Liver (tissue), 9 donors: ENCODE results near the gene CCDC69. TPM values are rescaled to one million over a fixed set of nuclear protein-coding genes. Genes with fewer than 3 reads are reported as not detected.

Source experiments
- DNase-seq: peaks from one replicate; pipeline ENCODE4 v3.0.0-alpha.2; 2017; ENCODE audit warnings: low spot score
- H3K27ac ChIP-seq, 2 donors: one replicate each; pipeline ENCODE4 v1.7.0; 2013; ENCODE audit warnings: inconsistent platforms in 2 of 2, low read length in 2 of 2, control low read depth in 1 of 2, low read depth in 1 of 2, mild to moderate bottlenecking in 1 of 2
- H3K27me3 ChIP-seq, 4 donors: one replicate each; pipeline versions ENCODE4 v1.6.1 to v1.7.0; 2013; ENCODE audit warnings: low read length in 3 of 4, inconsistent platforms in 1 of 4, mild to moderate bottlenecking in 1 of 4, moderate library complexity in 1 of 4; ENCODE audit not compliant: control insufficient read depth in 4 of 4, insufficient read depth in 4 of 4
- H3K36me3 ChIP-seq, 4 donors: one replicate each; pipeline versions ENCODE4 v1.6.1 to v1.7.0; 2013; ENCODE audit warnings: low read length in 3 of 4, mild to moderate bottlenecking in 3 of 4, low read depth in 1 of 4, moderate library complexity in 1 of 4; ENCODE audit not compliant: control insufficient read depth in 4 of 4, insufficient read depth in 3 of 4
- H3K4me1 ChIP-seq, 4 donors: one replicate each; pipeline versions ENCODE4 v1.6.1 to v1.7.0; 2013; ENCODE audit warnings: low read length in 3 of 4, mild to moderate bottlenecking in 3 of 4, moderate library complexity in 1 of 4; ENCODE audit not compliant: control insufficient read depth in 4 of 4, insufficient read depth in 4 of 4
- H3K4me3 ChIP-seq, 3 donors: one replicate each; pipeline versions ENCODE4 v1.6.1 to v1.7.0; 2013; ENCODE audit warnings: low read length in 3 of 3, control low read depth in 1 of 3, low read depth in 1 of 3, mild to moderate bottlenecking in 1 of 3
- H3K9ac ChIP-seq, 2 donors: one replicate each; pipeline ENCODE4 v1.7.0; 2013; ENCODE audit warnings: low read length in 2 of 2, mild to moderate bottlenecking in 2 of 2, moderate library complexity in 2 of 2, control low read depth in 1 of 2, low read depth in 1 of 2
- H3K9me3 ChIP-seq, 4 donors: one replicate each; pipeline versions ENCODE4 v1.6.1 to v1.7.0; 2013; ENCODE audit warnings: low read length in 3 of 4; ENCODE audit not compliant: control insufficient read depth in 4 of 4
- EGR1 ChIP-seq, 2 donors: IDR thresholded peaks; 2 replicates each; pipeline ENCODE4 v1.6.1; 2016 to 2018; ENCODE audit warnings: antibody characterized with exemption in 2 of 2, low read depth in 2 of 2
- FOXA1 ChIP-seq: IDR thresholded peaks from 2 replicates; pipeline ENCODE4 v1.6.1; 2016; ENCODE audit warnings: antibody characterized with exemption
- FOXA2 ChIP-seq: IDR thresholded peaks from 2 replicates; pipeline ENCODE4 v1.6.1; 2016; ENCODE audit warnings: antibody characterized with exemption
- GABPA ChIP-seq, 2 donors: IDR thresholded peaks in 1 of 2; conservative IDR thresholded peaks in 1 of 2; 2 replicates each; pipeline ENCODE4 v1.6.1; 2016; ENCODE audit warnings: antibody characterized with exemption in 2 of 2, mild to moderate bottlenecking in 1 of 2, moderate library complexity in 1 of 2
- HNF4A ChIP-seq, 2 donors: conservative IDR thresholded peaks; 2 replicates each; pipeline ENCODE4 v1.6.1; 2016; ENCODE audit warnings: antibody characterized with exemption in 2 of 2, mild to moderate bottlenecking in 2 of 2
- HNF4G ChIP-seq: IDR thresholded peaks from 2 replicates; pipeline ENCODE4 v1.6.1; 2016; ENCODE audit warnings: antibody characterized with exemption
- JUND ChIP-seq, 2 donors: IDR thresholded peaks; 2 replicates each; pipeline ENCODE4 v1.6.1; 2016; ENCODE audit warnings: antibody characterized with exemption in 2 of 2
- NR2F2 ChIP-seq: IDR thresholded peaks from 2 replicates; pipeline ENCODE4 v1.6.1; 2016; ENCODE audit warnings: antibody characterized with exemption
- RAD21 ChIP-seq, 2 donors: IDR thresholded peaks; 2 replicates each; pipeline ENCODE4 v1.6.1; 2016; ENCODE audit warnings: antibody characterized with exemption in 2 of 2, mild to moderate bottlenecking in 2 of 2
- RXRA ChIP-seq, 2 donors: IDR thresholded peaks; 2 replicates each; pipeline ENCODE4 v1.6.1; 2017 to 2018; ENCODE audit warnings: antibody characterized with exemption in 2 of 2, mild to moderate bottlenecking in 1 of 2
- SP1 ChIP-seq: IDR thresholded peaks from 2 replicates; pipeline ENCODE4 v1.6.1; 2018; ENCODE audit warnings: antibody characterized with exemption, mild to moderate bottlenecking
- TAF1 ChIP-seq: conservative IDR thresholded peaks from 2 replicates; pipeline ENCODE4 v1.6.1; 2016; ENCODE audit warnings: antibody characterized with exemption, mild to moderate bottlenecking
- YY1 ChIP-seq: IDR thresholded peaks from 2 replicates; pipeline ENCODE4 v1.6.1; 2016; ENCODE audit warnings: antibody characterized with exemption, mild to moderate bottlenecking
- WGBS: extraction: QIAGEN DNeasy Blood & Tissue Kit; methylation state at CpG from one replicate; pipeline ENCODE4 v1.1.7; 2013; 5-methylcytosine and 5-hydroxymethylcytosine counted together
- polyA plus RNA-seq, 2 donors: library from polyadenylated mRNA; stranded (reverse) in 1 of 2; unstranded in 1 of 2; fragments of 200-250 nt in 1 of 2; fragments of >200 nt in 1 of 2; fragmentation: Nextera tagmentation in 1 of 2; extraction: Ambion mirVana in 1 of 2; gene quantifications; one replicate each; pipeline versions ENCODE4 v1.2.1 to v1.2.3, GENCODE V29; 2013 to 2015
- total RNA-seq, 2 donors: library from RNA; depleted of rRNA; stranded (reverse); fragments of >200 nt; gene quantifications; one replicate each; pipeline ENCODE4 v1.2.3, GENCODE V29; 2014
- TF ChIP-seq, protein P1 (sequence below): IDR thresholded peaks from 2 replicates; pipeline ENCODE4 v1.6.1; 2016; ENCODE audit warnings: antibody characterized with exemption
- TF ChIP-seq, protein P2 (sequence below): IDR thresholded peaks from 2 replicates; pipeline ENCODE4 v1.6.1; 2016; ENCODE audit warnings: antibody characterized with exemption
- TF ChIP-seq, protein P3 (sequence below): IDR thresholded peaks from 2 replicates; pipeline ENCODE4 v1.6.1; 2016; ENCODE audit warnings: antibody characterized with exemption, mild to moderate bottlenecking
- TF ChIP-seq, protein P4 (sequence below): fragments of 150-350 bp; IDR thresholded peaks from 2 replicates; pipeline ENCODE4 v1.5.1; 2017; ENCODE audit warnings: improper control_type of control experiment, low read depth, low read length; ENCODE audit not compliant: missing input control
- TF ChIP-seq, protein P5 (sequence below): IDR thresholded peaks from 2 replicates; pipeline ENCODE4 v1.6.1; 2016; ENCODE audit warnings: antibody characterized with exemption
- donor health status: healthy.
- donor health status: healthy.
- donor health status: healthy.
- donor health status: healthy.
- donor health status: healthy.

Gene CCDC69
- total and polyA plus RNA-seq, 4 donors: 11.9 to 28.6 (median 18.0) TPM

DNA sequence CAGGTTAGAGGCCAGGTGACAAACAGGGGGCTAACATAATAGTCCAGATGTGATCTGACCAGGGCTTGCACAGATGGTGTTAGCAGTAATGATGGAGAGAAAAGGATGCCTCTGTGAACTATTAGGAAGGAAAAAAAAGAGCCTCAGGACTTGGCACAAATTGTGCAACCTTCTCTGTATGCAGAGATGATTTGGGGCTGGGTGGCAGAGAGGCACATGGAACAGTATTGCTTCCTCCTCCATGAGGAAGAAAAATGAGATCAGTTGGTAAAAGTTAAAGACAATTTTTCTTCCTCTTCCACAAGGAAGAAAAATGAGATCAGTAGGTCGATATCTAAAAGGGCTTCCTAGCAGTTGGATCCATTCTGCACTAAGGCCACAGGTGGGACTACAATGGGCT lies 52.4 kb downstream of the CCDC69 start:
- WGBS: 75% methylated on average over 1 of the region's 1 CpG
- DNase-seq: no peak
- no peaks in the 10 kb centered on the region for H3K36me3 ChIP-seq
- no peak overlapping the region for H3K9ac ChIP-seq
- no peak overlapping the region for H3K27ac ChIP-seq
- H3K4me1 ChIP-seq: no peaks in the 10 kb centered on the region
- H3K27me3 ChIP-seq: no peaks in the 10 kb centered on the region
- H3K4me3 ChIP-seq: no peak overlapping the region
- no peaks in the 10 kb centered on the region for H3K9me3 ChIP-seq
- TF ChIP-seq YY1 (no peak), RXRA (IDR thresholded peaks at IDR 0.05) (no peak), RAD21 (IDR thresholded peaks at IDR 0.05) (no peak), SP1 (no peak)
- TF ChIP-seq, protein P1, sequence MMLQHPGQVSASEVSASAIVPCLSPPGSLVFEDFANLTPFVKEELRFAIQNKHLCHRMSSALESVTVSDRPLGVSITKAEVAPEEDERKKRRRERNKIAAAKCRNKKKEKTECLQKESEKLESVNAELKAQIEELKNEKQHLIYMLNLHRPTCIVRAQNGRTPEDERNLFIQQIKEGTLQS: no peak

DNA sequence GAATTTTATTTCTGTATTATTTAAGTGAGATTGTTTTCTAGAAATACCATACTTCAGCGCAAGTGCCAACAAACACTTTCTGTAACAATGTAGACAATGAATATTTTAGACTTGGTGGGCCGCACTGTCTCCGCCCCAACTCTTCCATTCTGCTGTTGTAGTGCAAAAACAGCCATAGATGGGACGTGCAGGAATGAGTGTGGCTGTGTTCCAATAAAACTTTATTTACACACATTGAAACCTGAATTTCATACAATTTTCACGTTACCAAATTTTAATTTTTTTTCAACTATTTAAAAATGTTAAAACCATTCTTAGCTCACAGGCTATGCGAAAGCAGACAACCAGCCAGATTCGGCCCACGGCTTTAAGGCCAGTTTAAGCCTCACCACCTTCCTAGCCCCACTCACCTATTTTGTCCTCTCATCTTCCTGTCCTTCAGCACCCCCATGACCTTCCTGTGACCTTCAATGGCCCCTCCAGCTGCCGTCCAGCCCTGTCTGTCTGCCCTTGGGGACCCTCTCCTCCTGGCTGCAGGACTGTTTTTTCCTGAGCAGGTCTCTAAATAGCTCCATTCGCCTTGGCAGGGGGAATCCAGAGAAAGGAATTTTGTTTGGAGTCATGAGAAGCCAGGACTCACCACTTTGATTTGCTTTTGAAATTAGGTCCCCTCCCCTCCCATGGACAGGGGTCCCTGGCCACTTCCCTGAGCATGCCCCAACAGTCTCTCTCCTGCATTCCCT lies 55.1 kb downstream of the CCDC69 start:
- Histone ChIP-seq H3K9me3 (no peaks in the 10 kb centered on the region), H3K27me3 (no peaks in the 10 kb centered on the region), H3K36me3 (no peaks in the 10 kb centered on the region), H3K4me1 (peaks cover 0 to 4% (median 3%) of the 10 kb centered on the region in 4 donors), H3K4me3 (no peak overlapping the region), H3K27ac (no peak overlapping the region), H3K9ac (no peak overlapping the region)
- WGBS: 69% methylated on average over 10 of the region's 10 CpGs
- no peak for DNase-seq
- TF ChIP-seq, protein P1: no peak
- TF ChIP-seq FOXA1: no peak
- TF ChIP-seq, protein P2, sequence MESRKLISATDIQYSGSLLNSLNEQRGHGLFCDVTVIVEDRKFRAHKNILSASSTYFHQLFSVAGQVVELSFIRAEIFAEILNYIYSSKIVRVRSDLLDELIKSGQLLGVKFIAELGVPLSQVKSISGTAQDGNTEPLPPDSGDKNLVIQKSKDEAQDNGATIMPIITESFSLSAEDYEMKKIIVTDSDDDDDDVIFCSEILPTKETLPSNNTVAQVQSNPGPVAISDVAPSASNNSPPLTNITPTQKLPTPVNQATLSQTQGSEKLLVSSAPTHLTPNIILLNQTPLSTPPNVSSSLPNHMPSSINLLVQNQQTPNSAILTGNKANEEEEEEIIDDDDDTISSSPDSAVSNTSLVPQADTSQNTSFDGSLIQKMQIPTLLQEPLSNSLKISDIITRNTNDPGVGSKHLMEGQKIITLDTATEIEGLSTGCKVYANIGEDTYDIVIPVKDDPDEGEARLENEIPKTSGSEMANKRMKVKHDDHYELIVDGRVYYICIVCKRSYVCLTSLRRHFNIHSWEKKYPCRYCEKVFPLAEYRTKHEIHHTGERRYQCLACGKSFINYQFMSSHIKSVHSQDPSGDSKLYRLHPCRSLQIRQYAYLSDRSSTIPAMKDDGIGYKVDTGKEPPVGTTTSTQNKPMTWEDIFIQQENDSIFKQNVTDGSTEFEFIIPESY: no peak
- TF ChIP-seq EGR1 (IDR thresholded peaks at IDR 0.05; ENCODE audit: low read depth in 2 of 2): no peak
- no peak for TF ChIP-seq YY1
- no peak for TF ChIP-seq TAF1
- TF ChIP-seq, protein P3, sequence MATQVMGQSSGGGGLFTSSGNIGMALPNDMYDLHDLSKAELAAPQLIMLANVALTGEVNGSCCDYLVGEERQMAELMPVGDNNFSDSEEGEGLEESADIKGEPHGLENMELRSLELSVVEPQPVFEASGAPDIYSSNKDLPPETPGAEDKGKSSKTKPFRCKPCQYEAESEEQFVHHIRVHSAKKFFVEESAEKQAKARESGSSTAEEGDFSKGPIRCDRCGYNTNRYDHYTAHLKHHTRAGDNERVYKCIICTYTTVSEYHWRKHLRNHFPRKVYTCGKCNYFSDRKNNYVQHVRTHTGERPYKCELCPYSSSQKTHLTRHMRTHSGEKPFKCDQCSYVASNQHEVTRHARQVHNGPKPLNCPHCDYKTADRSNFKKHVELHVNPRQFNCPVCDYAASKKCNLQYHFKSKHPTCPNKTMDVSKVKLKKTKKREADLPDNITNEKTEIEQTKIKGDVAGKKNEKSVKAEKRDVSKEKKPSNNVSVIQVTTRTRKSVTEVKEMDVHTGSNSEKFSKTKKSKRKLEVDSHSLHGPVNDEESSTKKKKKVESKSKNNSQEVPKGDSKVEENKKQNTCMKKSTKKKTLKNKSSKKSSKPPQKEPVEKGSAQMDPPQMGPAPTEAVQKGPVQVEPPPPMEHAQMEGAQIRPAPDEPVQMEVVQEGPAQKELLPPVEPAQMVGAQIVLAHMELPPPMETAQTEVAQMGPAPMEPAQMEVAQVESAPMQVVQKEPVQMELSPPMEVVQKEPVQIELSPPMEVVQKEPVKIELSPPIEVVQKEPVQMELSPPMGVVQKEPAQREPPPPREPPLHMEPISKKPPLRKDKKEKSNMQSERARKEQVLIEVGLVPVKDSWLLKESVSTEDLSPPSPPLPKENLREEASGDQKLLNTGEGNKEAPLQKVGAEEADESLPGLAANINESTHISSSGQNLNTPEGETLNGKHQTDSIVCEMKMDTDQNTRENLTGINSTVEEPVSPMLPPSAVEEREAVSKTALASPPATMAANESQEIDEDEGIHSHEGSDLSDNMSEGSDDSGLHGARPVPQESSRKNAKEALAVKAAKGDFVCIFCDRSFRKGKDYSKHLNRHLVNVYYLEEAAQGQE: no peak
- TF ChIP-seq HNF4A (conservative IDR thresholded peaks at IDR 0.05): no peak
- no peak for TF ChIP-seq SP1
- no peak for TF ChIP-seq NR2F2
- no peak for TF ChIP-seq HNF4G
- TF ChIP-seq GABPA (IDR thresholded peaks at IDR 0.05 in 1 of 2, conservative IDR thresholded peaks at IDR 0.05 in 1 of 2): no peak
- TF ChIP-seq, protein P4, sequence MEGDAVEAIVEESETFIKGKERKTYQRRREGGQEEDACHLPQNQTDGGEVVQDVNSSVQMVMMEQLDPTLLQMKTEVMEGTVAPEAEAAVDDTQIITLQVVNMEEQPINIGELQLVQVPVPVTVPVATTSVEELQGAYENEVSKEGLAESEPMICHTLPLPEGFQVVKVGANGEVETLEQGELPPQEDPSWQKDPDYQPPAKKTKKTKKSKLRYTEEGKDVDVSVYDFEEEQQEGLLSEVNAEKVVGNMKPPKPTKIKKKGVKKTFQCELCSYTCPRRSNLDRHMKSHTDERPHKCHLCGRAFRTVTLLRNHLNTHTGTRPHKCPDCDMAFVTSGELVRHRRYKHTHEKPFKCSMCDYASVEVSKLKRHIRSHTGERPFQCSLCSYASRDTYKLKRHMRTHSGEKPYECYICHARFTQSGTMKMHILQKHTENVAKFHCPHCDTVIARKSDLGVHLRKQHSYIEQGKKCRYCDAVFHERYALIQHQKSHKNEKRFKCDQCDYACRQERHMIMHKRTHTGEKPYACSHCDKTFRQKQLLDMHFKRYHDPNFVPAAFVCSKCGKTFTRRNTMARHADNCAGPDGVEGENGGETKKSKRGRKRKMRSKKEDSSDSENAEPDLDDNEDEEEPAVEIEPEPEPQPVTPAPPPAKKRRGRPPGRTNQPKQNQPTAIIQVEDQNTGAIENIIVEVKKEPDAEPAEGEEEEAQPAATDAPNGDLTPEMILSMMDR: no peak
- TF ChIP-seq RXRA (IDR thresholded peaks at IDR 0.05): no peak
- TF ChIP-seq RAD21 (IDR thresholded peaks at IDR 0.05): no peak
- no peak for TF ChIP-seq JUND (IDR thresholded peaks at IDR 0.05)
- TF ChIP-seq, protein P5, sequence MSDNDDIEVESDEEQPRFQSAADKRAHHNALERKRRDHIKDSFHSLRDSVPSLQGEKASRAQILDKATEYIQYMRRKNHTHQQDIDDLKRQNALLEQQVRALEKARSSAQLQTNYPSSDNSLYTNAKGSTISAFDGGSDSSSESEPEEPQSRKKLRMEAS: no peak
- TF ChIP-seq FOXA2: no peak
